Right lobe of liver (tissue), 6 donors: ENCODE data around the gene FYTTD1. TPM values are rescaled to one million over a fixed set of nuclear protein-coding genes. Genes with fewer than 3 reads are reported as not detected.

Experiments
- ATAC-seq, 4 donors: fragments of 200-7000 bp; cut with Tn5 transposase; one replicate each; pipeline ENCODE4 v1.9.1; 2020; ENCODE audit warnings: mild to moderate bottlenecking in 4 of 4, moderate library complexity in 4 of 4
- DNase-seq, 3 donors: peaks; one replicate each; pipeline ENCODE4 v3.0.0-alpha.2; 2020
- H3K27ac ChIP-seq, 3 donors: fragments of 200-600 bp; one replicate each; pipeline ENCODE4 v1.8.0; 2022
- H3K27me3 ChIP-seq, 2 donors: fragments of 200-600 bp; one replicate each; pipeline ENCODE4 v1.8.0; 2022
- H3K36me3 ChIP-seq, 4 donors: fragments of 200-600 bp; sonication (generic) in 1 of 4; one replicate each; pipeline versions ENCODE4 v1.5.1 to v1.8.0; 2017 to 2022; ENCODE audit warnings: control low read depth in 1 of 4
- H3K4me1 ChIP-seq, 4 donors: fragments of 200-600 bp; sonication (generic) in 1 of 4; one replicate each; pipeline versions ENCODE4 v1.5.1 to v1.8.0; 2017 to 2022; ENCODE audit warnings: control low read depth in 1 of 4
- H3K4me3 ChIP-seq, 3 donors: fragments of 200-600 bp; one replicate each; pipeline ENCODE4 v1.8.0; 2022
- H3K9me3 ChIP-seq, 4 donors: fragments of 200-600 bp; sonication (generic) in 1 of 4; one replicate each; pipeline versions ENCODE4 v1.5.1 to v1.8.0; 2017 to 2022; ENCODE audit warnings: control low read depth in 1 of 4
- CTCF ChIP-seq, 4 donors: fragments of 200-600 bp in 3 of 4; fragments of 450-650 bp in 1 of 4; IDR thresholded peaks; one replicate each; pipeline versions ENCODE4 v1.5.1 to v1.8.0; 2016 to 2022; ENCODE audit warnings: antibody characterized with exemption in 4 of 4, mild to moderate bottlenecking in 2 of 4
- POLR2A ChIP-seq: fragments of 450-650 bp; IDR thresholded peaks from one replicate; pipeline ENCODE4 v1.6.1; 2017; ENCODE audit warnings: antibody characterized with exemption, mild to moderate bottlenecking
- WGBS: methylation state at CpG from one replicate; pipeline ENCODE4 v1.1.6; 2018; ENCODE audit warnings: low coverage, low lambda C conversion rate; ENCODE audit not compliant: insufficient coverage; ENCODE audit errors: missing lambda C conversion rate; 5-methylcytosine and 5-hydroxymethylcytosine counted together
- intact Hi-C, 2 donors: fragments of 100-400 bp; cut with DNase I; formaldehyde crosslinking; loops; one replicate each; pipeline versions ENCODE4 v1.11.2 to v1.14.1; 2022
- total RNA-seq, 6 experiments: library from RNA; depleted of rRNA in 2 of 6; stranded (reverse); fragments of >200 nt in 2 of 6; fragmentation: NEBNext Ultra II Directional in 3 of 6; extraction: Animal tissue kit (Norgen Biotek cat#: 25700) in 3 of 6; gene quantifications; one replicate each; pipeline versions ENCODE4 v1.1.0 to v1.2.4, GENCODE V29; 2016 to 2023
- donor health status: DM: no; HTN: yes; CAD: no.
- donor health status: DM: no; HTN: no; CAD: no.
- donor health status: DM: no; HTN: no; CAD: no.
- donor health status: DM: no; HTN: yes; CAD: no.
- donor health status: DM: no; HTN: yes; CAD: no.

FYTTD1 gene
- total RNA-seq, 6 experiments from 2014 or later: 20.2 to 33.4 (median 23.9) TPM

- no peak for DNase-seq
- peaks cover 0 to 19% (median 3%) of the 10 kb centered on the region in 4 donors for H3K4me1 ChIP-seq
Measured at GRCh38 chr3:197753263-197753662, 3.6 kb downstream of the FYTTD1 start.

DNA sequence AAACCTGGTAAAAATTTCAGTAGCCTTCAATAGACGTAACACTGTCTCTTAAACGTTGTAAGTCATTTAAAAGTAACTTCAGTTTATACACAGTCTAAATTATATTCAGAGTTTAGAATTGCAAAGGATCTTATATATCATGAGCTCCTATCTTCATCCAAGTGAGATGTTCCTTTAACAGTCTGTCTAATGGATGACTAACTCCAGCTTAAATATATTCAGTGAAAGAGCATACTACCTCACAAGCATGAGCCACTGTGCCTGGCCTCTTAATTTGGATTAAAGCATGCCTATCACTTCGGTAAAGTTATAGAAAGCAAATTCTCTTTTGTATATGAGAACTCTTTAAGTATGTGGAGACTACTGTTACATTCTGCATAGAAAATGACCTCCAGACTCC lies 7.0 kb downstream of the FYTTD1 start:
- H3K36me3 ChIP-seq: peaks cover 0 to 25% (median 1%) of the 10 kb centered on the region in 4 donors
- no peak overlapping the region for H3K27ac ChIP-seq
- intact Hi-C loops: no loop called here
- TF ChIP-seq POLR2A (no peak), CTCF (IDR thresholded peaks at IDR 0.05) (no peak)
- H3K27me3 ChIP-seq: no peaks in the 10 kb centered on the region
- no peak overlapping the region for H3K4me3 ChIP-seq
- no peak for ATAC-seq
- 82% methylated on average over 3 of the region's 3 CpGs for WGBS
- peaks cover 0 to 6% (median 1%) of the 10 kb centered on the region in 4 donors for H3K4me1 ChIP-seq
- DNase-seq: no peak
- no peaks in the 10 kb centered on the region for H3K9me3 ChIP-seq

More at GRCh38 chr3:197753263-197753662, 3.6 kb downstream of the FYTTD1 start:
- no peaks in the 10 kb centered on the region for H3K27me3 ChIP-seq
- ATAC-seq: no peak
- intact Hi-C loops: no loop called here
- TF ChIP-seq CTCF (IDR thresholded peaks at IDR 0.05): no peak
- no peak for TF ChIP-seq POLR2A
- no peak overlapping the region for H3K27ac ChIP-seq
- H3K9me3 ChIP-seq: no peaks in the 10 kb centered on the region
- H3K36me3 ChIP-seq: peaks cover 0 to 16% (median 1%) of the 10 kb centered on the region in 4 donors
- no peak overlapping the region for H3K4me3 ChIP-seq
- 86% methylated on average over 3 of the region's 3 CpGs for WGBS

DNA sequence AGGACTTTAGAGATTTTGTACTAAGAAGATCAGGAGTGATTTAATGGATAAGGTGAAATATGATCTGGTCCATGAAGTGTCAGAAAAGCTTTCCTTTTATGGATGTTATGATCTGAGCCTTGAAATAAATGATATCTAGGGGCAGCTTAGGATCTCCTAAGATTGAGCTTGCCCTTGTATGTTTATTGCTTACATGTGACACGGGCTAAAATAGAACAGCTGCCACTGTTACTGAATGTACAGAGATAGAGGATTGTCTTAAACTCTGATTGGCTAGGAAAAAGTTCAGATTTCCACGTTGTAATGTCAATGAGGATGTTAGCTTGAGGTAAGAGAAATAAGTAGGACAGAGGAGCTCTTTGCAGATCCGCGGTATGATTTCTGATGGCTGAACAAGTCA lies 8.8 kb downstream of the FYTTD1 start:
- Histone ChIP-seq H3K9me3 (no peaks in the 10 kb centered on the region), H3K27me3 (no peaks in the 10 kb centered on the region), H3K36me3 (peaks cover 0 to 39% (median 1%) of the 10 kb centered on the region in 4 donors), H3K4me1 (no peaks in the 10 kb centered on the region), H3K27ac (no peak overlapping the region), H3K4me3 (no peak overlapping the region)
- intact Hi-C loops: no loop called here
- no peak for ATAC-seq
- WGBS: 85% methylated on average over 4 of the region's 4 CpGs
- DNase-seq: no peak
- TF ChIP-seq CTCF (IDR thresholded peaks at IDR 0.05): no peak
- no peak for TF ChIP-seq POLR2A

- intact Hi-C loops: no loop called here
- Histone ChIP-seq H3K36me3 (peaks cover 0 to 44% (median 1%) of the 10 kb centered on the region in 4 donors), H3K4me1 (no peaks in the 10 kb centered on the region), H3K4me3 (no peak overlapping the region), H3K27ac (no peak overlapping the region), H3K27me3 (no peaks in the 10 kb centered on the region), H3K9me3 (no peaks in the 10 kb centered on the region)
- DNase-seq: no peak
- TF ChIP-seq POLR2A: no peak
- no peak for TF ChIP-seq CTCF (IDR thresholded peaks at IDR 0.05)
- no peak for ATAC-seq
Measured at GRCh38 chr3:197761784-197762183, 12.1 kb downstream of the FYTTD1 start.

DNA sequence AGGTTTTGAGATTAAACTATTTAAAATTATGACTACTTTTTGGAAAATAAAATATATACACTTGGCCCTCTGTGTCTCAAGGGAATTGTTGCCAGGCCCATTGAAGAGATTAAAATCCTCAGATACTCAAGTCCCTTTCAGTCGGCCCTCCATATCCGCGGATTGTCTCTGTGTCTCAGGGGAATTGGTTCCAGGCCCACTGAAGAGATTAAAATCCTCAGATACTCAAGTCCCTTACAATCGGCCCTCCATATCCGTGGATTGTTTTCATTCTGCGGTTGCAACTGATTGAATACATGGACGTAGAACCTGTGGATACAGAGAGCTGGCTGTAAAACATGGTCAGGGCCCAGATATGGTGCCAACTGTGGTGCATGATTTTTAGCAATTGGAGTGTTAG lies 25.6 kb downstream of the FYTTD1 start:
- intact Hi-C loops: no loop called here
- DNase-seq: no peak
- no peak for ATAC-seq
- no peaks in the 10 kb centered on the region for H3K27me3 ChIP-seq
- 89% methylated on average over 7 of the region's 7 CpGs for WGBS
- peaks cover 0 to 77% (median 19%) of the 10 kb centered on the region in 4 donors for H3K36me3 ChIP-seq
- TF ChIP-seq CTCF (IDR thresholded peaks at IDR 0.05): no peak
- no peak for TF ChIP-seq POLR2A
- H3K27ac ChIP-seq: no peak overlapping the region
- no peaks in the 10 kb centered on the region for H3K4me1 ChIP-seq
- no peak overlapping the region for H3K4me3 ChIP-seq
- H3K9me3 ChIP-seq: no peaks in the 10 kb centered on the region
